ENCODE results near the gene PPP2R2D. TPM values are rescaled to one million over a fixed set of nuclear protein-coding genes. Genes with fewer than 3 reads are reported as not detected.

The PPP2R2D gene
- total RNA-seq, 1 experiment from 2014 or later: 33.2 TPM

DNA sequence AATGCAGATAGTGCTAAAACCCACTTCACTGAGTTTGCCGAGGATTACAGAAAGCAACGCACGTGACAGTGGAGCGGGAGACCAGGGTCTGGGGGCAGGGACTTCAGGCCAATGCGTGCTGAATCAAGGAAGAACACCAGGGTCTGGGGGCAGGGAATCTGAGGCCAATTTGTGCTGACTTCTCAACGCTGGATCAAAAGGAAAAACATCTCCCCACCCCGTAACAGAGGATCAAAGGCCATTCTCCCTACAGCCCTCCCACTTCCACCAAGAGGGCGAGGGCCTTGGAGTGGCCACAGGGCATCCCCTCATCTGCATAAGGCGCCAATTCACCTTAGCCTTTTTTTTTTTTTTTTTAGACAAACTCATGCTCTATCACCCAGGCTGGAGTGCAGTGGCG is 103.2 kb downstream of the PPP2R2D start (continued):
- TF ChIP-seq, protein P1, sequence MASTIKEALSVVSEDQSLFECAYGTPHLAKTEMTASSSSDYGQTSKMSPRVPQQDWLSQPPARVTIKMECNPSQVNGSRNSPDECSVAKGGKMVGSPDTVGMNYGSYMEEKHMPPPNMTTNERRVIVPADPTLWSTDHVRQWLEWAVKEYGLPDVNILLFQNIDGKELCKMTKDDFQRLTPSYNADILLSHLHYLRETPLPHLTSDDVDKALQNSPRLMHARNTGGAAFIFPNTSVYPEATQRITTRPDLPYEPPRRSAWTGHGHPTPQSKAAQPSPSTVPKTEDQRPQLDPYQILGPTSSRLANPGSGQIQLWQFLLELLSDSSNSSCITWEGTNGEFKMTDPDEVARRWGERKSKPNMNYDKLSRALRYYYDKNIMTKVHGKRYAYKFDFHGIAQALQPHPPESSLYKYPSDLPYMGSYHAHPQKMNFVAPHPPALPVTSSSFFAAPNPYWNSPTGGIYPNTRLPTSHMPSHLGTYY (CRISPR knock-in tag; IDR thresholded peaks at IDR 0.05): no peak
- TF ChIP-seq IRF2 (CRISPR knock-in tag; IDR thresholded peaks at IDR 0.05; ENCODE audit: borderline replicate concordance, low read depth): no peak
- TF ChIP-seq, protein P2, sequence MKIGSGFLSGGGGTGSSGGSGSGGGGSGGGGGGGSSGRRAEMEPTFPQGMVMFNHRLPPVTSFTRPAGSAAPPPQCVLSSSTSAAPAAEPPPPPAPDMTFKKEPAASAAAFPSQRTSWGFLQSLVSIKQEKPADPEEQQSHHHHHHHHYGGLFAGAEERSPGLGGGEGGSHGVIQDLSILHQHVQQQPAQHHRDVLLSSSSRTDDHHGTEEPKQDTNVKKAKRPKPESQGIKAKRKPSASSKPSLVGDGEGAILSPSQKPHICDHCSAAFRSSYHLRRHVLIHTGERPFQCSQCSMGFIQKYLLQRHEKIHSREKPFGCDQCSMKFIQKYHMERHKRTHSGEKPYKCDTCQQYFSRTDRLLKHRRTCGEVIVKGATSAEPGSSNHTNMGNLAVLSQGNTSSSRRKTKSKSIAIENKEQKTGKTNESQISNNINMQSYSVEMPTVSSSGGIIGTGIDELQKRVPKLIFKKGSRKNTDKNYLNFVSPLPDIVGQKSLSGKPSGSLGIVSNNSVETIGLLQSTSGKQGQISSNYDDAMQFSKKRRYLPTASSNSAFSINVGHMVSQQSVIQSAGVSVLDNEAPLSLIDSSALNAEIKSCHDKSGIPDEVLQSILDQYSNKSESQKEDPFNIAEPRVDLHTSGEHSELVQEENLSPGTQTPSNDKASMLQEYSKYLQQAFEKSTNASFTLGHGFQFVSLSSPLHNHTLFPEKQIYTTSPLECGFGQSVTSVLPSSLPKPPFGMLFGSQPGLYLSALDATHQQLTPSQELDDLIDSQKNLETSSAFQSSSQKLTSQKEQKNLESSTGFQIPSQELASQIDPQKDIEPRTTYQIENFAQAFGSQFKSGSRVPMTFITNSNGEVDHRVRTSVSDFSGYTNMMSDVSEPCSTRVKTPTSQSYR (CRISPR knock-in tag; IDR thresholded peaks at IDR 0.05): no peak

DNA sequence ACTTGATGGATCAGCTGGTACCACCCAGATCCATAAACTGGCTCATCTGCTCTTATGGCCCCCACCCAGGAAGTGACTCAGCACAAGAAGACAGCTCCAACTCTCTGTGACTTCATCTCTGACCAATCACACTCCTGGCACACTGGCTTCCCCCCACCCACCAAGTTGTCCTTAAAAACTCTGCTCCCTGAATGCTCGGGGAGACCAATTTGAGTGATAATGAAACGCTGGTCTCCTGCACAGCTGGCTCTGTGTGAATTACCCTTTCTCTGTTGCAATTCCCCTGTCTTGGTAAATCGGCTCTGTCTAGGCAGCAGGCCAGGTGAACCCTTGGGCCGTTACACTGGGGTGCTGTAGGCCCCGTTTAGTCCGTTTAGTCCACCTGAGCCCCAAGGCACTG is 104.3 kb downstream of the PPP2R2D start:
- DNase-seq (ENCODE audit: low spot score) (no peak), ATAC-seq (no peak)
- Mint-ChIP-seq H3K4me3 (no peak overlapping the region), H3K36me3 (peaks cover 15% of the 10 kb centered on the region), H3K27me3 (ENCODE audit: low read depth) (no peaks in the 10 kb centered on the region), H3K9me3 (peaks cover 14% of the 10 kb centered on the region), H3K4me1 (peaks cover 73% of the 10 kb centered on the region), H3K27ac (no peak overlapping the region)
- POLR2A ChIA-PET: no interaction called here
- TF ChIP-seq JAZF1 (CRISPR knock-in tag; IDR thresholded peaks at IDR 0.05) (no peak), ZNF263 (CRISPR knock-in tag; IDR thresholded peaks at IDR 0.05; ENCODE audit: low read depth) (no peak), RORB (CRISPR knock-in tag; IDR thresholded peaks at IDR 0.05) (no peak), ZNF317 (CRISPR knock-in tag; IDR thresholded peaks at IDR 0.05; ENCODE audit: borderline replicate concordance, low read depth) (no peak), CREM (CRISPR knock-in tag; IDR thresholded peaks at IDR 0.05) (no peak)
- TF ChIP-seq, protein P3, sequence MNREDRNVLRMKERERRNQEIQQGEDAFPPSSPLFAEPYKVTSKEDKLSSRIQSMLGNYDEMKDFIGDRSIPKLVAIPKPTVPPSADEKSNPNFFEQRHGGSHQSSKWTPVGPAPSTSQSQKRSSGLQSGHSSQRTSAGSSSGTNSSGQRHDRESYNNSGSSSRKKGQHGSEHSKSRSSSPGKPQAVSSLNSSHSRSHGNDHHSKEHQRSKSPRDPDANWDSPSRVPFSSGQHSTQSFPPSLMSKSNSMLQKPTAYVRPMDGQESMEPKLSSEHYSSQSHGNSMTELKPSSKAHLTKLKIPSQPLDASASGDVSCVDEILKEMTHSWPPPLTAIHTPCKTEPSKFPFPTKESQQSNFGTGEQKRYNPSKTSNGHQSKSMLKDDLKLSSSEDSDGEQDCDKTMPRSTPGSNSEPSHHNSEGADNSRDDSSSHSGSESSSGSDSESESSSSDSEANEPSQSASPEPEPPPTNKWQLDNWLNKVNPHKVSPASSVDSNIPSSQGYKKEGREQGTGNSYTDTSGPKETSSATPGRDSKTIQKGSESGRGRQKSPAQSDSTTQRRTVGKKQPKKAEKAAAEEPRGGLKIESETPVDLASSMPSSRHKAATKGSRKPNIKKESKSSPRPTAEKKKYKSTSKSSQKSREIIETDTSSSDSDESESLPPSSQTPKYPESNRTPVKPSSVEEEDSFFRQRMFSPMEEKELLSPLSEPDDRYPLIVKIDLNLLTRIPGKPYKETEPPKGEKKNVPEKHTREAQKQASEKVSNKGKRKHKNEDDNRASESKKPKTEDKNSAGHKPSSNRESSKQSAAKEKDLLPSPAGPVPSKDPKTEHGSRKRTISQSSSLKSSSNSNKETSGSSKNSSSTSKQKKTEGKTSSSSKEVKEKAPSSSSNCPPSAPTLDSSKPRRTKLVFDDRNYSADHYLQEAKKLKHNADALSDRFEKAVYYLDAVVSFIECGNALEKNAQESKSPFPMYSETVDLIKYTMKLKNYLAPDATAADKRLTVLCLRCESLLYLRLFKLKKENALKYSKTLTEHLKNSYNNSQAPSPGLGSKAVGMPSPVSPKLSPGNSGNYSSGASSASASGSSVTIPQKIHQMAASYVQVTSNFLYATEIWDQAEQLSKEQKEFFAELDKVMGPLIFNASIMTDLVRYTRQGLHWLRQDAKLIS (CRISPR knock-in tag; IDR thresholded peaks at IDR 0.05; ENCODE audit: borderline replicate concordance): no peak
- TF ChIP-seq, protein P4, sequence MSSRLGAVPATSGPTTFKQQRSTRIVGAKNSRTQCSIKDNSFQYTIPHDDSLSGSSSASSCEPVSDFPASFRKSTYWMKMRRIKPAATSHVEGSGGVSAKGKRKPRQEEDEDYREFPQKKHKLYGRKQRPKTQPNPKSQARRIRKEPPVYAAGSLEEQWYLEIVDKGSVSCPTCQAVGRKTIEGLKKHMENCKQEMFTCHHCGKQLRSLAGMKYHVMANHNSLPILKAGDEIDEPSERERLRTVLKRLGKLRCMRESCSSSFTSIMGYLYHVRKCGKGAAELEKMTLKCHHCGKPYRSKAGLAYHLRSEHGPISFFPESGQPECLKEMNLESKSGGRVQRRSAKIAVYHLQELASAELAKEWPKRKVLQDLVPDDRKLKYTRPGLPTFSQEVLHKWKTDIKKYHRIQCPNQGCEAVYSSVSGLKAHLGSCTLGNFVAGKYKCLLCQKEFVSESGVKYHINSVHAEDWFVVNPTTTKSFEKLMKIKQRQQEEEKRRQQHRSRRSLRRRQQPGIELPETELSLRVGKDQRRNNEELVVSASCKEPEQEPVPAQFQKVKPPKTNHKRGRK (CRISPR knock-in tag; IDR thresholded peaks at IDR 0.05; ENCODE audit: borderline replicate concordance): no peak
- TF ChIP-seq, protein P5, sequence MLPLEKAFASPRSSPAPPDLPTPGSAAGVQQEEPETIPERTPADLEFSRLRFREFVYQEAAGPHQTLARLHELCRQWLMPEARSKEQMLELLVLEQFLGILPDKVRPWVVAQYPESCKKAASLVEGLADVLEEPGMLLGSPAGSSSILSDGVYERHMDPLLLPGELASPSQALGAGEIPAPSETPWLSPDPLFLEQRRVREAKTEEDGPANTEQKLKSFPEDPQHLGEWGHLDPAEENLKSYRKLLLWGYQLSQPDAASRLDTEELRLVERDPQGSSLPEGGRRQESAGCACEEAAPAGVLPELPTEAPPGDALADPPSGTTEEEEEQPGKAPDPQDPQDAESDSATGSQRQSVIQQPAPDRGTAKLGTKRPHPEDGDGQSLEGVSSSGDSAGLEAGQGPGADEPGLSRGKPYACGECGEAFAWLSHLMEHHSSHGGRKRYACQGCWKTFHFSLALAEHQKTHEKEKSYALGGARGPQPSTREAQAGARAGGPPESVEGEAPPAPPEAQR (CRISPR knock-in tag; IDR thresholded peaks at IDR 0.05): no peak
- CTCF ChIA-PET: no interaction called here

DNA sequence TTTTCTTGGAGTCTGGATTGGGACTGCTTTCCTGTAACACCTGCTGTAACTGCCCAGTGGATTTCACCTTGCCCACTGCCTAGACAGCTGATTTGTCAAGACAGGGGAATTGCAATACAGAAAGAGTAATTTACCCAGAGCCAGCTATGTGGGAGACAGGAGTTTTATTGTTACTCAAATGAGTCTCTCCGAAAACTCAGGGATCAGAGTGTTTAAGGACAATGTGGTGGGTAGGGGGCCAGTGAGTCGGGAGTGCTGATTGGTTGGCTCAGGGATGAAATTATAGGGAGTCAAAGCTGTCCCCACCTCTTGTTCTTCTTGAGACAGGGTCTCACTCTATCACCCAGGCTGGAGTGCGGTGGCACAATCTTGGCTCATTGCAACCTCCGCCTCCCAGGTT is 106.2 kb downstream of the PPP2R2D start:
- CTCF ChIA-PET: interaction anchor here (0.8 to 4.9 kb wide), 4 partner anchors 13 to 146 kb away, joined by 3 to 53 read pairs (median 5); no protein-coding TSS in a partner anchor

More for the DNA sequence above, 106.2 kb downstream of the PPP2R2D start:
- no peak for TF ChIP-seq NFE2L1 (CRISPR knock-in tag; IDR thresholded peaks at IDR 0.05)
- TF ChIP-seq, protein P6, sequence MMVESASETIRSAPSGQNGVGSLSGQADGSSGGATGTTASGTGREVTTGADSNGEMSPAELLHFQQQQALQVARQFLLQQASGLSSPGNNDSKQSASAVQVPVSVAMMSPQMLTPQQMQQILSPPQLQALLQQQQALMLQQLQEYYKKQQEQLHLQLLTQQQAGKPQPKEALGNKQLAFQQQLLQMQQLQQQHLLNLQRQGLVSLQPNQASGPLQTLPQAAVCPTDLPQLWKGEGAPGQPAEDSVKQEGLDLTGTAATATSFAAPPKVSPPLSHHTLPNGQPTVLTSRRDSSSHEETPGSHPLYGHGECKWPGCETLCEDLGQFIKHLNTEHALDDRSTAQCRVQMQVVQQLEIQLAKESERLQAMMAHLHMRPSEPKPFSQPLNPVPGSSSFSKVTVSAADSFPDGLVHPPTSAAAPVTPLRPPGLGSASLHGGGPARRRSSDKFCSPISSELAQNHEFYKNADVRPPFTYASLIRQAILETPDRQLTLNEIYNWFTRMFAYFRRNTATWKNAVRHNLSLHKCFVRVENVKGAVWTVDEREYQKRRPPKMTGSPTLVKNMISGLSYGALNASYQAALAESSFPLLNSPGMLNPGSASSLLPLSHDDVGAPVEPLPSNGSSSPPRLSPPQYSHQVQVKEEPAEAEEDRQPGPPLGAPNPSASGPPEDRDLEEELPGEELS (CRISPR knock-in tag; IDR thresholded peaks at IDR 0.05): peak; percentile 47; the same call in 1 of the 2 replicates
- DNase-seq (ENCODE audit: low spot score) (peak; percentile 41), ATAC-seq (peak; percentile 85)
- POLR2A ChIA-PET: interaction anchor here (1.4 kb wide), 1 partner anchor 9 kb away, joined by 3 read pairs; no protein-coding TSS in a partner anchor
- Mint-ChIP-seq H3K36me3 (peaks cover 15% of the 10 kb centered on the region), H3K4me3 (no peak overlapping the region), H3K9me3 (peaks cover 14% of the 10 kb centered on the region), H3K27me3 (ENCODE audit: low read depth) (no peaks in the 10 kb centered on the region), H3K27ac (peak overlapping the region; percentile 84), H3K4me1 (peaks cover 76% of the 10 kb centered on the region)

Data from WTC11 (cell line).